CD4-positive, alpha-beta T cell treated with Interleukin-10 for 1 hour (primary cell): ENCODE data around the gene LMAN2.

ENCODE experiments used
- DNase-seq: peaks from one replicate; pipeline ENCODE4 v3.0.0-alpha.2; 2020

Gene LMAN2, protein sequence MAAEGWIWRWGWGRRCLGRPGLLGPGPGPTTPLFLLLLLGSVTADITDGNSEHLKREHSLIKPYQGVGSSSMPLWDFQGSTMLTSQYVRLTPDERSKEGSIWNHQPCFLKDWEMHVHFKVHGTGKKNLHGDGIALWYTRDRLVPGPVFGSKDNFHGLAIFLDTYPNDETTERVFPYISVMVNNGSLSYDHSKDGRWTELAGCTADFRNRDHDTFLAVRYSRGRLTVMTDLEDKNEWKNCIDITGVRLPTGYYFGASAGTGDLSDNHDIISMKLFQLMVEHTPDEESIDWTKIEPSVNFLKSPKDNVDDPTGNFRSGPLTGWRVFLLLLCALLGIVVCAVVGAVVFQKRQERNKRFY

DNA sequence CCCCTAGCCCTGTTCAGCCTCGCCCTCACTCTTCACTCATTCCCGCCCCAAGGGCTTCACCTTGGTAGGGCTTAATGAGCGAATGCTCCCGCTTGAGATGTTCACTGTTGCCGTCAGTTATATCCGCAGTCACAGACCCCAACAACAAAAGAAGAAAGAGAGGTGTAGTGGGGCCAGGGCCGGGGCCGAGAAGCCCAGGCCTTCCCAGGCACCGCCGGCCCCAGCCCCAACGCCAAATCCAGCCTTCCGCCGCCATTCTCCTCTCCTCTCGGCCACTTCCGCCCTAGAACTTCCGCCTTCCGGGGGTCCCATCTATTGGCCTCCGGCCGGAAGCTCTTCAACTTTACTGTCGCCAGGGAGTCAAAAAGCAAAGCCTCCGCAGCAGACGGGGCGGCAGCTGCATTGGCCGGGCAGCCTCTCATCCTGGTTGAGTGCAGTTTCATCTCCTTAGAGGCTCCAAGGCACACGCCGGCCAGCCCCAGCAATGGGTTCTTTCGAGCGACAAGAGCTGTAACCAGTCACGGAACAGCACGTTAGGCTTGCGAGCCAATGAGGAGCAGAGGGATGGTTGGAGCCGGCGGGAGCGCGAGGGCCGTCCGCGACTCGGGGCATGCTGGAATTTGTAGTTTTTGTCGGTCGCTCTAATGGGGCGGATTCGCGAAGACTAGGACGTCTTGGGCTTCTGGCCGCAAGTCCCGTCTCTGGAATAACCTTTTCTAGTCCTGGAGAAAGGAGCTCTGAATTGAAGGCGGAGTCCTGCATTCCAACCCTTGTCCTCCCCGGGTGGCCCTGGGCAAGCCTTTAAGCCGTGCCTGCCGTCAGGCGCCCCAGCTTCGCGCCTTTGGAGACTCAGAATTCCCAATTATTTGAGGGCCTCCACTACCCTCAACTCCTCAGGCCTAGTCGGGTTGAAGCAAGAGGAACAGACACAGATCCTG, at the start of gene LMAN2:
Gene LMAN2 (minus strand): TSS at position 277 of the 938 bp plus-strand sequence. CDS start 21 bp downstream, at position 256.
- peak; percentile 95 for DNase-seq

DNA sequence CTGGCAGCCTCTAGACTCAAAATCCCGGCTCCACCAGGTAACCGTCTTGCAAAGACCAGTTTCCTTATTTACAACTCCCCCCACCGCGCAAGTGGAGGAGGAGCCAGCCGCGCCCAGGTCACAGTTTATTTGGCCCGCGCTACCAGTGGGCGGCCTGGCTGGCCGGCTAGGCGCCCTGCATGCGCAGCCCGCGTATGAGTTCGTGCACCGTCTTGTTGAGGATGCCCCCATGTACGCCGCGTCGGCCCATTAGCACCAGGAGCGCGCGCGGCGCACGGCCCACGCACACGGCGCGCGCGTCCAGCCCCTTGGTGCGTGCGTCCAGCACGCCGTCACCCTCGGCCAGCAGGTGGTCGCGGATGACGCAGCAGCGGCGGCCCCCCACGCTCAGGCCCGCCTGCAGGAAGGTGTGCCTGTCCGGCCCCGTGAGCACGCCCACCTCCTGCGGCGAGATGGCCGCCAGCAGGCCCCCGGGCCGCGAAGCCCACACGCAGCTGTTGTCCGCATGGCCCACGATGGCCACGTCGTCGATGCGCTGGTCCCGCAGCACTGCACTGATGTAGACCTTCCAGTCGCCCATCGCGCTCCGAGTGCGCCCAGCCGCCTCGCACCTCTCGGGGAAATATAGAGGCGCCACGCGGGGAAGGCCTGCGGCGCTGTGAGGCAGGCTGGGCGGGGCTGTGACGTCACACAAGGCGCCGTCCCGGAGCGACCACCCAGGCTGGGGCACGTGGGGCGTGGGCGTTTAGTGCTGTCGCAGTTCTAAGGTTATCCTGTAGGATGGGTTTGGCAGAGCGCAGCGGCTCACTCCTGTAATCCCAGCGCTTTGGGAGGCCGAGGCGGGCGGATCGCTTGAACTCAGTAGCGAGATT, 48.8 kb upstream of the LMAN2 start, which contains the start of gene PFN3:
Gene PFN3 (minus strand): TSS at position 665 of the 872 bp plus-strand sequence. CDS start 85 bp downstream, at position 580.
- no peak for DNase-seq

DNA sequence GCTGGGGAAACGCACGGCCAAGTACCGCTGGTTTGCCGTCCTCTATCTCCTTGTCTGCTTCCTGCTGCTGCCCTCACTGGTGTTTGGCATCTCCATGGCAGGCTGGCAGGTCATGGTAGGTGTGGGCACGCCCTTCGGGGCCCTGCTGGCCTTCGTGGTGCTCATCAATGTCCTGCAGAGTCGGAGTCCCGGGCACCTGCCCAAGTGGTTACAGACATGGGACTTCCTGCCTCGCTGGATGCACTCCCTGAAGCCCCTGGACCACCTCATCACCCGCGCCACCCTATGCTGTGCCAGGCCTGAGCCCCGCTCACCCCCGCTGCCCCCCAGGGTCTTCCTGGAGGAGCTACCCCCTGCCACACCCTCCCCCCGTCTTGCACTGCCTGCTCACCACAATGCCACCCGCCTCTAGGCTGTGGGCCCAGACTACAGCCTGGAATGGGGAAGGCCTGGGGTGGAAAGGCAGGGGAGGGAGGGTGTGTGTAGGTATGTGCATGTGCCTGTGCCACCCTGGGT, 46.5 kb upstream of the LMAN2 start:
- DNase-seq: no peak

GRCh38 chr5:177396807-177397206, 45.3 kb upstream of the LMAN2 start:
- no peak for DNase-seq

DNA sequence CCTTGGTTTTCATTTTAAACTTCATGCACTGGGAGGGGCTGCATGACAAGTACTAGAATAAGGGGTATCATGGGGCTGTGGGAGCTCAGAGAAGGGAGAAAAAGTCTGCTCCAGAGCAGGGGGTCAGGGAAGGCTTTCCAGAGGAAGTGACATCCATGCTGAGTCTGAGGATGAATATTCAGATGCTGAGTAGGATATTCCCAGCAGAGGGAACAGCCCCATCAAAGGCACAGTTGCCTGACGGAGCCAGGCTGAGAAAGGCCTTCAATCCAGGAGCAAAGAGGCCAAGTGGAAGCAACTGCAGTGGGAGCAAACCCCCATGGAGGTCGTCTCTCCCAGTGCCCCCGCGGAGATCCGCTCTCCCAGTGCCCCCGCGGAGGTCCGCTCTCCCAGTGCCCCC, 44.6 kb upstream of the LMAN2 start:
- no peak for DNase-seq

DNA sequence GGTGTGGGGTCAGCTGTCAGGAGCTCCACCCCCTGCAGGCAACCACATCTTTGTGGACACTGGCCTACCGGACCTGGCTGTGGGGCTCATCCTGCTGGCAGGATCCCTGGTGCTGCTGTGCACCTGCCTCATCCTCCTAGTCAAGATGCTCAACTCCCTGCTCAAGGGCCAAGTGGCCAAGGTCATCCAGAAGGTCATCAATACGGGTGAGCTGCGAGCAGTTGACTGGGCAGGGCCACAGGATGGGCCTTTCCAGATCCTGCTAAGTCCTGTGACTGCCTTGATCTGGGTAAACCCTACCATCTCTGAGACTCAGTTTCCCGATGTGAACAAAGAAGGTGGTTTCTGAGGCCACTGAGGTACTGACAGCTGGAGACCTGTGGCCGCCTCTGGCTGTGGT, 42.5 kb upstream of the LMAN2 start:
- no peak for DNase-seq

- DNase-seq: no peak
Measured at GRCh38 chr5:177393206-177393765, 41.8 kb upstream of the LMAN2 start.

DNA sequence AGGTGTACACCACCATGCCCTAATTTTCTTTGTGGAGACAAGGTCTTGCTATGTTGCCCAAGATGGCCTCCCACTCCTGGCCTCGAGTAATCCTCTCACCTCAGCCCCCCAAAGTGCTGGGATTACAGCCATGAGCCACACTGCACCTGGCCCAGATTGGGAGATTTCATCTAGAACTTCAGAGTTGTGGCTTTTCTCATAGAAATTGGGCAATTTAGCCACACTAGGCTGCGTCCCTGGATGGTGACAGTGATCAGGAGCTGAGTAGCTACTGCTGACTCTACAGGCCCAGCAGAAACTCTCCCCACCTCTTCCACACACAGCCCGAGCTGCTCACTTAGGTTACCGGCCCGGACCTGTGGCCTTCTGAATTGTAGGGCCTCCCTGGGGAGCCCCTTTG, 41.3 kb upstream of the LMAN2 start:
- no peak for DNase-seq

DNA sequence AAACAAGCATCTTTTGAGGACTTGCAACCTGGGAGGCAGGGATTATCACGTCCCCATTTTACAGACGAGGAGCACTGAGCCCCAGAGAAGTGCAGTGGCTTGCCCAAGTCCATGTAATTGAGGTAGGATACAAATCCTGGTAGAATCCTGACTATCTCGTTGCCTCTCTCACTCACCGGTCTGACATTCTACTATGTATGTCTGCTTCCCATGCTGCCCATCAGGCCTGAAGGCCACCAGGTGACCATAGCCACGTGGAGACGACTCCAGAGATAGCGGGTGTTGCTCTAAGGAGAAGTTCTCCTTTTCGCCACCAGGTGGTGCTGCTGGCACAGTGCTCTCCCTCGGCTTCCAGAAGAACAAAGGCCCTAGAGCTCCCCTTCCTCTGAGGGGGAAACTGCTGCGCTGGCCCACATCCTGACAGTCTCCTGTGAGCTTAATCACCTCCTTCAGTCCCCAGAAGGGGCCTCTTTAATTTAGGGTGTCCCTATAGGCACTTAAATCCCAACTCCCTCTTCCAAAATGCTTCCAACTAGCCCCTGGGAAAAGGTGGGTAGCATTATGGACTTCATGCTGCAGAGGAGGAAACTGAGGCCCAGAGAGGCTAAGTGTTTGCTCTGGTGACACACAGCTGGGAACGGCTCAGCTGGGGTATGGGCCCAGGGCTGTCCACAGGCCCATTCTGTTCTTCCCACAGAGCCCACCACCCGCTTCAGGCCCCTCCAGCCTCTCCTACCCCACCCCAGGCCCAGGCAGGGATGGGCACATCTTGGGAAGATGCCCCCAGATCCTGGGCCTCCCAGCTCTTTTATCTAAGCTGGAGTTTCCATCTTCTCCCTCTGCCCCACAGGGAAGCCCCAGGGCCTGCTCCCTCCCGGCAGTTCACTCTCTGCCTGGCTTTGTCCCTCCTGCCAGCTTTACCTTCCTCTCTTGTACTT, 39.2 kb upstream of the LMAN2 start:
- peak; percentile 91 for DNase-seq

DNA sequence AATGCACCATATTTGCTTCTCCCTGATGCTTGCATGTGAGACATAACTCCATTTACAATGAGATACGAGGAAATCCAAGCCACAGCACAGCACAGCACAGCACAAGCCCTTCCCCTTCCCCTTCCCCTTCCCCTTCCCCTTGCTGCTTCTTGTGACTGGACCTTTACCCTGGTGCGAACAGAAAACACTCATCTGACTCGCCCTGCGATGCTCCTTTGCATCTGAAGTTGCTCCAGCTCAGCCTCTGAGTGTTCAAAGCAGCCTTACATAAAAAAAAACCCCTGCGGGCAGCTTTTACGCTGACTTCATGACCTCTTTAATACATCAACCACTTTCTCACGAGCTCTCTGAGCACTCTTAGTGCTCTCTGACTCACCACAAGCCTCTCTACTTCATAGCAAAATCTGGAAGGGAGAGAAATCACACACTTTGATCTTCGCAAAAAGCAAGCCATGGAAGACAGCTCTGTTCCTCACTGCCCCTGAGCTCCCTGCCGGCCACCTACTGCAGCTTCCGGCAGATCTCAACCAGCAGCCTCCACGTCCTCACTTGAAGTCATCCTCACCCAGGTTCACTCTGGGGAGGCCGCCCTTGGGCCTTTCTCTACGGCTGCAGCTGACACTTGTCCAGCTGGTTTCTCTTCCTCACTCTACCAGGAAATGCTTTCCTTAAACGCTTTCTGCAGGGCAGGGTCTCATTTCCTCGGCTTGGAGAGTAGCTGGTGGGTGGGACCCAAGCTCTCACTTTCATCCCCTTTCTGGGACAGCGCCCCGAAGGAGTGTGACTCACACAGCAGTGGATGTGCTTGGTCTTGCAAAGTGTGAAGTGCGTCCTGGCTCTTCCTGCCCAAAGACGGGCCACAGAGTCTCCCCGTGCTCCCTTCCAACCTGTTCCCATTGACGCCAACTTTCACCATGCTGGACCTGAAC, 38.0 kb upstream of the LMAN2 start:
- DNase-seq: peak; percentile 75

GRCh38 chr5:177388521-177389052, 37.1 kb upstream of the LMAN2 start:
- DNase-seq: no peak

DNA sequence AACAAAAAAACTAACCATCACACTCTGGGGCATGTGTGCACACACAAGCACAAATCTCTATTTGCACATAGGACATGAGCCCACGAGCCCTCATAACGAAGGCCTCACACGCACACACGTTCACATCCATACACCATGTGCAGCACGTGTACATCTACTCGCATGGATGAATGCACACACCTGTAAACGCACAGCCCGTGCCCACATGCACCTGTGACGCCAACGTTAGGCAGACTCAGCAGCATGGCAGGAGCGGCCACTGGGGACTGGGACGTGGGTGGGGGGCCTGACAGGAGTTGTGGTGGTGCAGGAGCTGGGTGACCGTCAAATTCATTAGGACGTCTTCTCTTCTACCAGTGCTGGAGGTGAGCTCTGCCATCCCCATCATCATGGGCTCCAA, 35.9 kb upstream of the LMAN2 start:
- no peak for DNase-seq

DNA sequence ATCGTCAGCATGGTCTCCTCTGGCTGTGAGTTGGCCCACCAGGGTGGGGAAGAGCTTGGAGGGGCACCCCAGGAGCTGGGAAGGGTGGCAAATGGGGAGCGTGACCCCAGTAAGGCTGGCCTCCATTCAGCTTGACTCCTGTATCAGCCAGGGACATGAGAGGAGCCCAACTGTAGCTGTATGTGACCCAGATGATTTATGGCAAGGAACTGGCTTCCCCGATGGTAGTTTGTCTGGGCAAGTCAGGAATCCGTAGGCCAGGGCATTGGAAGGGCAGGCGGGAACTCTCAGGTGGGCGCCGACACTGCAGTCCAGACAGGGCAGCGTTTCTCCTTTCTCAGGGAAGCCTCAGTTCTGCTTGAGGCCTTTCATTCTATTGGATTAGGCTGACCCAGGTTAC, 35.1 kb upstream of the LMAN2 start:
- DNase-seq: no peak

DNA sequence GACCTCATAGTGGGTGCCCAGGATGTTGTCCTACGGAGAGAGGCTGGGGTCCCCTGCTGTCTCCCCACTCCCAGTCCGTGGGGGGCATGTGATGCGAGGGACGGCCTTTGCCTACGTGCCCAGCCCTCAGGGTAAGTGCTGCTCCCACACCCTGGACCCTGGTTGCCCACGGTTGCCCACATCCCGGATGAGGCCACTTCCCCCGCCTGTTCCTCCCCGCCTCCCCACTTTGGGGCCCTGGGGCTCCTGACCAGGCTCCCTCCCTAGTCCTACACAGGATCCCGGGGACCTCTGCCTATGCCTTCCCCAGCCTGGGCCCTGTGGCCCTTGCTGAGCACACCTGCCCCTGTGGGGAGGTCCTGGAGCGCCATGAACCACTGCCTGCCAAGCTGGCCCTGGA, 34.3 kb upstream of the LMAN2 start:
- no peak for DNase-seq

DNA sequence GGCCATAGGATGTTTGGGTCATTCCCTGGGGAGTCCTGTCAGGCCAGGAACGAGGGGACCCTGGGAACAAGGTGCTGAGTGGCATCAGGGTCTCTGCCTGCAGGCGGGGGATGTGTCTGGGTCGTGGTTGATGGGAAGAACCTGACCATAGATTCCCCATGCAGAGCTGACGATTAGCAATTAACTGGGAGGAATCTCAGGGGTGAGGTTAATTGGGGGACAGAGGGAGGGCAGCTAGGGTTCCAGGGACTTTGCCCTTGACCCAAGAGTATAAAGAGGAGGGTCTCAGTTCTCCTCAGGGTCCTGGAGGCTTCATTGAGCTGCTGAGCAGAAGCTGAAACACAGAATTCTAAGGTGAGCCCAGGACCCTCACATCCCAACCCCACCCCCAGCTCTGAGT, 32.7 kb upstream of the LMAN2 start, which contains the start of gene SLC34A1:
Gene SLC34A1 (plus strand): TSS at position 301 of the 400 bp plus-strand sequence. CDS start 1,308 bp downstream, outside the sequence.
- no peak for DNase-seq

DNA sequence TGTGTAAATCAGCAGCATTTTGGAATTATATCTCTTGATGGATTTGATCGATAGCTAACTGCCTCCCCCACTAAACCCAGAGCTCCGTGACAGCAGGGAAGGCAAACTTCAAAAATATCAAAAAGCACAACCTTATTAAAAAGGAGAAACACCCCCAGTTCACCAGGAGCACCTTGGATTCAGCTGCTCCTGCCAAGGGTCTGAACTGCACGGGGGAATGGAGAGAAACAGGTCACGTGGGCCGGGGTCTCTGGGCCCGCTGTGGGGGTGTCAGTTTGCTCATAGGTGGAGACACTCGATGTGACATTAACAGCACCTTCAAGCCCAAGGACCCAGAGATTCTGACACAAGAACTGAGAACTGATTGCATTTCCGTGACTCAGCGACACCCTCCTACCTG, 31.7 kb upstream of the LMAN2 start:
- no peak for DNase-seq

DNA sequence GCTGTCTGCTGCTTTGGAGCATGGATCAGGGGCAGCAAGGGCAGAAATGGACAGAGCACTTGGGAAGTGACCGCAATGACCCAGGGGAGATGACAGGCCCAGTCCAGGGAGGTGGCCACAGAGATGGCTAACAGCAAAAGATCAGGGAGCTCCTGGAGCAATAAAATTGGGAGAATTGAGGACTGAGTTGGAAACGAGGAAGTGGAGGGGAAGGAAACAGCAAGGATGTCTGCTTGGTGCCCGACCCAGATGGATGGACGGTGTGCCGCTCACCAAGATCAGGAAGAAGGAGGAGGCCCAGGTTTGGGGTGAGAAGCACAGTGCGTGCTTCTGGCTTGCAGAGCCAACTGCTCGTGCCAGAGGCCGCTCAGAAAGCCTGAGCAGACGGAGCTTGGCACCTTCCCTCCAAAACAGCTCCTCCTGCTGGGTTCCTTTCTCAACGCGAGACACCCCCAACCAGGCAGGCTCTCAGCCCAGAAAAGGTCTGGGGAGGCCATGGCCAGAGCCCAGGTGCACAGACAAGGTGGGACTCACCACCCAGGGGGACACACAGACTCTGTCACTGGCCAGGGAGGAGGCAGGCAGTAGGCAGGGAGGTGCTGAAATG, 31.1 kb upstream of the LMAN2 start:
- DNase-seq: peak; percentile 23

- DNase-seq: no peak
Measured at GRCh38 chr5:177380805-177381126, 29.3 kb upstream of the LMAN2 start.
